NB4 (cell line): ENCODE data around the gene BICDL1.

Experiments
- CTCF ChIP-seq: IDR thresholded peaks from one replicate; pipeline ENCODE4 v1.5.1; 2012; ENCODE audit warnings: low read depth, low read length
- MYC ChIP-seq: IDR thresholded peaks from 2 replicates; pipeline ENCODE4 v1.6.1; 2011; ENCODE audit warnings: low read depth, low read length
- POLR2A ChIP-seq: IDR thresholded peaks from 2 replicates; pipeline ENCODE4 v1.6.1; 2011; ENCODE audit warnings: mild to moderate bottlenecking; ENCODE audit not compliant: insufficient read length; ENCODE audit errors: extremely low read depth

DNA sequence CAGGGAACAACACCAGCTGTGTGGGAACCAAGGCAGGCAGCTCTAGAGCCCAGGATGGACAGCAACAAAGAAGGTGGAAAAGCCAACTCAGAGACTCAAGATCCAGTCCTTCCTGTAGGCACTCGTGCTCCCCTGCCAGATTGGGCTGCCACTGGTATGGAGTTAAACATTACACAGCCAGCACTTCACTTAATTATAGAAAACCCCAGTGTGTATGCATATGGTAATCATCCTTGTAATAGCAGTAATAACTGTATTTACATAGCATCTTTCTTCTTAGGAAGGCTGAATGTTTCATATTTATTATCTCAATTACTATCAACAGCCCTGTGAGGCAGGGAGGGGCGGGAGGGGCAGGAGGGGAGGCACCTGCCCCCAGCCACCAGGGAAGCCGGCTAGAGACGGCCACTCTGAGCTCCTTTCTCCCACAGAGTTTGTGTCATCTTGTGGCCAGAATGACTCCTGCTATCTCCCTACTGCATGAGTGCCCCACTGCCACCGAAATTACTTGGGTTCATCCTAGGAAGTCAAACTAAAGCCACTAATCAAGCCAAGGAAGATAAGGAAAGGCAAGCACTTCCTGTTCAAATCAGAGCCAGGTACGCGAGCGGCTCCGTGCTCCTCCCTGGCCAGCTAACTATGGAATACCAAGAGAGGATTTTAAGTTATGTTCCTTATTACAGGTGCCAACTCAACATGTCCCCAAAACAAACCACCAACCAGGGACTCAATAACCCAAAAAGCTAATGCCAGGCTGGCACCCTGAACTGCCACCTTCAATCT, 143.2 kb downstream of the BICDL1 start:
- TF ChIP-seq CTCF, result no peak
- TF ChIP-seq POLR2A, result no peak
- TF ChIP-seq MYC, result no peak
